HEK293 (cell line): ENCODE measurements around the gene EMC9.

Experiments
- CTCF ChIA-PET: fragments of 350-600 bp; formaldehyde crosslinking; extraction: SDS; loops from one replicate; lab custom pipeline; 2021; ENCODE audit warnings: antibody characterized with exemption; lab: Yijun Ruan, JAX
- POLR2A ChIA-PET: fragments of 300-600 bp; formaldehyde crosslinking; extraction: SDS; loops from one replicate; lab custom pipeline; 2020; ENCODE audit warnings: antibody characterized with exemption, inconsistent platforms; lab: Yijun Ruan, JAX
- H3K27ac ChIP-seq: fragments of 200-500 bp; sonication (Bioruptor generic); 2 replicates; pipeline ENCODE4 v1.5.1; 2014; ENCODE audit warnings: low read depth, low read length, control low read depth, inconsistent platforms; ENCODE audit errors: extremely low read depth
- H3K36me3 ChIP-seq, 2 experiments: fragments of 200-500 bp in 1 of 2; sonication (Bioruptor generic) in 1 of 2; 1 replicate in 1 of 2; 2 replicates in 1 of 2; pipeline ENCODE4 v1.5.1; 2014 to 2017; ENCODE audit warnings: inconsistent platforms in 2 of 2, low read length in 2 of 2; ENCODE audit not compliant: control insufficient read depth in 2 of 2, insufficient read depth in 1 of 2
- H3K4me1 ChIP-seq: fragments of 200-500 bp; sonication (Bioruptor generic); 2 replicates; pipeline ENCODE4 v1.5.1; 2014; ENCODE audit warnings: mild to moderate bottlenecking, low read length, inconsistent platforms; ENCODE audit not compliant: control insufficient read depth, insufficient read depth
- H3K4me3 ChIP-seq: 2 replicates; pipeline ENCODE4 v1.5.1; 2011; ENCODE audit warnings: low read depth, mild to moderate bottlenecking, control low read depth, low read length, moderate library complexity
- H3K9me3 ChIP-seq: fragments of 200-500 bp; sonication (Bioruptor generic); 2 replicates; pipeline ENCODE4 v1.5.1; 2014; ENCODE audit warnings: low read depth, low read length, inconsistent platforms; ENCODE audit not compliant: control insufficient read depth, insufficient read depth
- BCL11B ChIP-seq: fragments of 450-650 bp; formaldehyde crosslinking; IDR thresholded peaks from 2 replicates; pipeline ENCODE4 v1.5.1; 2016; ENCODE audit warnings: low read depth, missing biosample characterization, missing genetic modification characterization
- HOXC10 ChIP-seq: sonication (generic); formaldehyde crosslinking; IDR thresholded peaks from 2 replicates; pipeline ENCODE4 v1.8.1; 2023; ENCODE audit warnings: mild to moderate bottlenecking, missing genetic modification reagents
- KLF10 ChIP-seq: fragments of 450-650 bp; IDR thresholded peaks from 2 replicates; pipeline ENCODE4 v1.5.1; 2018; ENCODE audit warnings: missing biosample characterization, mild to moderate bottlenecking, missing genetic modification characterization
- SALL2 ChIP-seq: fragments of 450-650 bp; formaldehyde crosslinking; IDR thresholded peaks from 2 replicates; pipeline ENCODE4 v1.5.0; 2017; ENCODE audit warnings: missing biosample characterization, mild to moderate bottlenecking, missing genetic modification characterization, borderline replicate concordance
- SETDB1 ChIP-seq: IDR thresholded peaks from one replicate; pipeline ENCODE4 v1.6.1; 2017; ENCODE audit warnings: mild to moderate bottlenecking, low read length, moderate library complexity, mixed read lengths; ENCODE audit not compliant: insufficient read length
- YY1 ChIP-seq: fragments of 450-650 bp; formaldehyde crosslinking; IDR thresholded peaks from 2 replicates; pipeline ENCODE4 v1.5.1; 2018; ENCODE audit warnings: missing biosample characterization, missing genetic modification characterization
- ZBTB7A ChIP-seq: fragments of 450-650 bp; formaldehyde crosslinking; IDR thresholded peaks from 2 replicates; pipeline ENCODE4 v1.5.1; 2016; ENCODE audit warnings: low read depth, missing biosample characterization, missing genetic modification characterization
- ZNF10 ChIP-seq: fragments of 450-650 bp; formaldehyde crosslinking; IDR thresholded peaks from 2 replicates; pipeline ENCODE4 v1.5.1; 2017; ENCODE audit warnings: missing biosample characterization, missing genetic modification characterization
- ZNF16 ChIP-seq: fragments of 450-650 bp; formaldehyde crosslinking; IDR thresholded peaks from 2 replicates; pipeline ENCODE4 v1.5.1; 2016; ENCODE audit warnings: low read depth, missing biosample characterization, missing genetic modification characterization
- ZNF19 ChIP-seq: fragments of 450-650 bp; formaldehyde crosslinking; IDR thresholded peaks from 2 replicates; pipeline ENCODE4; 2016; ENCODE audit warnings: missing biosample characterization, missing genetic modification characterization, low read depth
- ZNF426 ChIP-seq: fragments of 450-650 bp; formaldehyde crosslinking; IDR thresholded peaks from 2 replicates; pipeline ENCODE4 v1.5.1; 2017; ENCODE audit warnings: missing biosample characterization, missing genetic modification characterization, mild to moderate bottlenecking, inconsistent platforms, moderate library complexity
- ZNF433 ChIP-seq: fragments of 450-650 bp; formaldehyde crosslinking; IDR thresholded peaks from 2 replicates; pipeline ENCODE4 v1.5.1; 2016; ENCODE audit warnings: missing biosample characterization, missing genetic modification characterization, low read depth
- ZNF48 ChIP-seq: fragments of 450-650 bp; formaldehyde crosslinking; IDR thresholded peaks from 2 replicates; pipeline ENCODE4 v1.5.1; 2016; ENCODE audit warnings: missing biosample characterization, missing genetic modification characterization
- ZNF521 ChIP-seq: fragments of 450-650 bp; formaldehyde crosslinking; IDR thresholded peaks from 2 replicates; pipeline ENCODE4 v1.5.1; 2017; ENCODE audit warnings: missing biosample characterization, mild to moderate bottlenecking, missing genetic modification characterization
- ZNF670 ChIP-seq: fragments of 450-650 bp; formaldehyde crosslinking; IDR thresholded peaks from 2 replicates; pipeline ENCODE4 v1.5.1; 2016; ENCODE audit warnings: missing biosample characterization, missing genetic modification characterization, low read depth
- ZNF776 ChIP-seq: fragments of 450-650 bp; formaldehyde crosslinking; IDR thresholded peaks from 2 replicates; pipeline ENCODE4 v1.5.0; 2017; ENCODE audit warnings: missing biosample characterization, missing genetic modification characterization, borderline replicate concordance
- ZNF791 ChIP-seq: fragments of 450-650 bp; formaldehyde crosslinking; IDR thresholded peaks from 2 replicates; pipeline ENCODE4 v1.5.1; 2016; ENCODE audit warnings: missing biosample characterization, missing genetic modification characterization
- TF ChIP-seq, protein P1 (sequence below): fragments of 450-650 bp; IDR thresholded peaks from 2 replicates; pipeline ENCODE4 v1.5.1; 2018; ENCODE audit warnings: missing biosample characterization, mild to moderate bottlenecking, missing genetic modification characterization
- TF ChIP-seq, protein P2 (sequence below): fragments of 450-650 bp; formaldehyde crosslinking; IDR thresholded peaks from 2 replicates; pipeline ENCODE4 v1.5.1; 2016; ENCODE audit warnings: missing biosample characterization, missing genetic modification characterization, borderline replicate concordance
- TF ChIP-seq, protein P3 (sequence below): fragments of 450-650 bp; formaldehyde crosslinking; IDR thresholded peaks from 2 replicates; pipeline ENCODE4 v1.5.1; 2016; ENCODE audit warnings: missing biosample characterization, missing genetic modification characterization

Gene EMC9

GRCh38 chr14:24150993-24151392, 9.6 kb upstream of the EMC9 start:
- ChIA-PET POLR2A (interaction anchor here (0.6 to 3.3 kb wide), 4 partner anchors 10 to 62 kb away, joined by 3 to 20 read pairs (median 3); partner anchors contain the start of genes CHMP4A, EMC9 and IRF9), CTCF (interaction anchor here (1.3 kb wide), 1 partner anchor 10 kb away, joined by 10 read pairs; the partner anchor contains the start of gene IRF9)
- TF ChIP-seq ZBTB7A (tag by site-specific recombination) (no peak), BCL11B (tag by site-specific recombination) (no peak), SALL2 (no peak), ZNF521 (no peak), ZNF426 (tag by site-specific recombination) (no peak), HOXC10 (CRISPR knock-in tag) (no peak), ZNF16 (tag by site-specific recombination) (no peak), ZNF776 (tag by site-specific recombination) (no peak), ZNF10 (tag by site-specific recombination) (no peak), ZNF433 (tag by site-specific recombination) (no peak), SETDB1 (no peak)
- TF ChIP-seq, protein P1, sequence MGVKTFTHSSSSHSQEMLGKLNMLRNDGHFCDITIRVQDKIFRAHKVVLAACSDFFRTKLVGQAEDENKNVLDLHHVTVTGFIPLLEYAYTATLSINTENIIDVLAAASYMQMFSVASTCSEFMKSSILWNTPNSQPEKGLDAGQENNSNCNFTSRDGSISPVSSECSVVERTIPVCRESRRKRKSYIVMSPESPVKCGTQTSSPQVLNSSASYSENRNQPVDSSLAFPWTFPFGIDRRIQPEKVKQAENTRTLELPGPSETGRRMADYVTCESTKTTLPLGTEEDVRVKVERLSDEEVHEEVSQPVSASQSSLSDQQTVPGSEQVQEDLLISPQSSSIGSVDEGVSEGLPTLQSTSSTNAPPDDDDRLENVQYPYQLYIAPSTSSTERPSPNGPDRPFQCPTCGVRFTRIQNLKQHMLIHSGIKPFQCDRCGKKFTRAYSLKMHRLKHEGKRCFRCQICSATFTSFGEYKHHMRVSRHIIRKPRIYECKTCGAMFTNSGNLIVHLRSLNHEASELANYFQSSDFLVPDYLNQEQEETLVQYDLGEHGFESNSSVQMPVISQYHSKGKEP (tag by site-specific recombination): no peak
- Histone ChIP-seq H3K9me3 (no peaks in the 10 kb centered on the region), H3K27ac (no peak overlapping the region), H3K4me1 (peaks cover 5% of the 10 kb centered on the region), H3K36me3 (peaks cover 44 to 69% of the 10 kb centered on the region in 2 experiments), H3K4me3 (no peak overlapping the region)

DNA sequence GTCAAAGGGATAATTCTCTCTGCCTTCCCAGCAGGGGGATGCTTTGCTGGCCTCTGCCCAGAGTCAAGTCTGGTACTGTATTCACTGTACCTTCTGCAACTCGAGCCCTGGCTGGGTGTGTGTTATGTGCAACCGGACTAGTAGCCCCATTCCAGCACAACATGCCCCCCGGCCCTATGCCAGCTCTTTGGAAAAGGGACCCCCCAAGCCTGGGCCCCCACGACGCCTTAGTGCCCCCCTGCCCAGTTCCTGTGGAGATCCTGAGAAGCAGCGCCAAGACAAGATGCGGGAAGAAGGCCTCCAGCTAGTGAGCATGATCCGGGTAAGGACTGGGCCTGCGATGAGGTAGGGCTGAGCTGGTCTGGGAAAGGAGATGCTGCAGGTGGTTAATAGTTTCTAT, 9.2 kb upstream of the EMC9 start:
- Histone ChIP-seq H3K4me3 (no peak overlapping the region), H3K27ac (no peak overlapping the region), H3K36me3 (peaks cover 40 to 65% of the 10 kb centered on the region in 2 experiments), H3K9me3 (no peaks in the 10 kb centered on the region), H3K4me1 (peaks cover 8% of the 10 kb centered on the region)
- CTCF ChIA-PET: interaction anchor here (1.0 kb wide), 1 partner anchor 10 kb away, joined by 6 read pairs; the partner anchor contains the start of gene IRF9
- TF ChIP-seq ZNF670 (tag by site-specific recombination): no peak
- TF ChIP-seq, protein P2, sequence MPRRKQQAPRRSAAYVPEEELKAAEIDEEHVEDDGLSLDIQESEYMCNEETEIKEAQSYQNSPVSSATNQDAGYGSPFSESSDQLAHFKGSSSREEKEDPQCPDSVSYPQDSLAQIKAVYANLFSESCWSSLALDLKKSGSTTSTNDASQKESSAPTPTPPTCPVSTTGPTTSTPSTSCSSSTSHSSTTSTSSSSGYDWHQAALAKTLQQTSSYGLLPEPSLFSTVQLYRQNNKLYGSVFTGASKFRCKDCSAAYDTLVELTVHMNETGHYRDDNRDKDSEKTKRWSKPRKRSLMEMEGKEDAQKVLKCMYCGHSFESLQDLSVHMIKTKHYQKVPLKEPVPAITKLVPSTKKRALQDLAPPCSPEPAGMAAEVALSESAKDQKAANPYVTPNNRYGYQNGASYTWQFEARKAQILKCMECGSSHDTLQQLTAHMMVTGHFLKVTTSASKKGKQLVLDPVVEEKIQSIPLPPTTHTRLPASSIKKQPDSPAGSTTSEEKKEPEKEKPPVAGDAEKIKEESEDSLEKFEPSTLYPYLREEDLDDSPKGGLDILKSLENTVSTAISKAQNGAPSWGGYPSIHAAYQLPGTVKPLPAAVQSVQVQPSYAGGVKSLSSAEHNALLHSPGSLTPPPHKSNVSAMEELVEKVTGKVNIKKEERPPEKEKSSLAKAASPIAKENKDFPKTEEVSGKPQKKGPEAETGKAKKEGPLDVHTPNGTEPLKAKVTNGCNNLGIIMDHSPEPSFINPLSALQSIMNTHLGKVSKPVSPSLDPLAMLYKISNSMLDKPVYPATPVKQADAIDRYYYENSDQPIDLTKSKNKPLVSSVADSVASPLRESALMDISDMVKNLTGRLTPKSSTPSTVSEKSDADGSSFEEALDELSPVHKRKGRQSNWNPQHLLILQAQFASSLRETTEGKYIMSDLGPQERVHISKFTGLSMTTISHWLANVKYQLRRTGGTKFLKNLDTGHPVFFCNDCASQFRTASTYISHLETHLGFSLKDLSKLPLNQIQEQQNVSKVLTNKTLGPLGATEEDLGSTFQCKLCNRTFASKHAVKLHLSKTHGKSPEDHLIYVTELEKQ (tag by site-specific recombination): no peak
- POLR2A ChIA-PET: interaction anchor here (0.6 to 3.3 kb wide), 4 partner anchors 10 to 62 kb away, joined by 3 to 20 read pairs (median 3); partner anchors contain the start of genes CHMP4A, EMC9, IRF9 and PSME1

DNA sequence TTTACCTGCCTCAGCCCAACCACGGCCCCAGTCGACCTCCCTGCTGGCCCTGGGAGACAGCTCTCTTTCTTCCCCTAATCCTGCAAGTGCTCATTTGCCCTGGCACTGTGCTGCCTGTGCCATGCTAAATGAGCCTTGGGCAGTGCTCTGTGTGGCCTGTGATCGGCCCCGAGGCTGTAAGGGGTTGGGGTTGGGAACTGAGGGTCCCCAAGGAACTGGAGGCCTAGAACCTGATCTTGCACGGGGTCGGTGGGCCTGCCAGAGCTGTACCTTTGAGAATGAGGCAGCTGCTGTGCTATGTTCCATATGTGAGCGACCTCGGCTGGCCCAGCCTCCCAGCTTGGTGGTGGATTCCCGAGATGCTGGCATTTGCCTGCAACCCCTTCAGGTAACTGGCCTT, 8.7 kb upstream of the EMC9 start:
- H3K9me3 ChIP-seq: no peaks in the 10 kb centered on the region
- ChIA-PET POLR2A (interaction anchor here (1.0 to 3.3 kb wide), 2 partner anchors 9 to 14 kb away, joined by 3 to 20 read pairs; partner anchors contain the start of genes EMC9 and PSME1), CTCF (interaction anchor here (1.0 kb wide), 1 partner anchor 11 kb away, joined by 6 read pairs; the partner anchor contains the start of gene IRF9)
- H3K36me3 ChIP-seq: peaks cover 37 to 60% of the 10 kb centered on the region in 2 experiments
- H3K4me3 ChIP-seq: no peak overlapping the region
- no peak for TF ChIP-seq ZNF48
- TF ChIP-seq, protein P3, sequence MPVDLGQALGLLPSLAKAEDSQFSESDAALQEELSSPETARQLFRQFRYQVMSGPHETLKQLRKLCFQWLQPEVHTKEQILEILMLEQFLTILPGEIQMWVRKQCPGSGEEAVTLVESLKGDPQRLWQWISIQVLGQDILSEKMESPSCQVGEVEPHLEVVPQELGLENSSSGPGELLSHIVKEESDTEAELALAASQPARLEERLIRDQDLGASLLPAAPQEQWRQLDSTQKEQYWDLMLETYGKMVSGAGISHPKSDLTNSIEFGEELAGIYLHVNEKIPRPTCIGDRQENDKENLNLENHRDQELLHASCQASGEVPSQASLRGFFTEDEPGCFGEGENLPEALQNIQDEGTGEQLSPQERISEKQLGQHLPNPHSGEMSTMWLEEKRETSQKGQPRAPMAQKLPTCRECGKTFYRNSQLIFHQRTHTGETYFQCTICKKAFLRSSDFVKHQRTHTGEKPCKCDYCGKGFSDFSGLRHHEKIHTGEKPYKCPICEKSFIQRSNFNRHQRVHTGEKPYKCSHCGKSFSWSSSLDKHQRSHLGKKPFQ (tag by site-specific recombination): no peak
- TF ChIP-seq ZNF19: no peak
- no peak for TF ChIP-seq ZNF791 (tag by site-specific recombination)
- no peak for TF ChIP-seq KLF10 (tag by site-specific recombination)
- no peak for TF ChIP-seq YY1
- peaks cover 8% of the 10 kb centered on the region for H3K4me1 ChIP-seq
- H3K27ac ChIP-seq: no peak overlapping the region
